A172 (cell line): Measurements from ENCODE around the gene RAD18. TPM values are rescaled to one million over a fixed set of nuclear protein-coding genes. Genes with fewer than 3 reads are reported as not detected.

Experiments used
- DNase-seq: peaks from one replicate; pipeline ENCODE4 v3.0.0-alpha.2; 2015; ENCODE audit warnings: low spot score
- total RNA-seq: library from RNA; depleted of rRNA; stranded (reverse); fragments of >200 nt; shearing (Covaris generic); gene quantifications from 2 replicates; pipeline ENCODE4 v1.2.3, GENCODE V29; 2014

RAD18 gene
- total RNA-seq, 1 experiment from 2014 or later = 112 TPM

- no peak for DNase-seq
Measured at GRCh38 chr3:8899876-8900460, 63.3 kb downstream of the RAD18 start.

- DNase-seq = no peak
Measured at GRCh38 chr3:8895829-8896228, 67.4 kb downstream of the RAD18 start.

DNA sequence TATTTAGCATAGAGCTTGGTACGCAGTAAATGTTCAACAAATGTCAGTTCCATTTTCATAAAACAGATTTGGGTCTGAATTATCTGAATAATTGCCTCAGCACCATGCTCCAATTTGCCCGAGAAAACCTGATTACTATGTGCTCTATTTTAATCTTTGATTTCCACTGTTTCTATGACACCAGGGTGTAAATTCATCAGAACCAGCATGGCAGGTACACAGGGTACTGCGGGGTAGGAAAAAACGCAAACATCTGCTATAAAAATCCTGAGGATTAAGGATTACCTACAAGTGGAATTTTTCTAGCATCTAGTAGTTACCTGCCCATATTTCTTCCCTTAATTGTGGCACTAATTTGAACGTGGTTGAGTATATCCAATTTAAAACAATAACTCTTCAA, 70.3 kb downstream of the RAD18 start:
- no peak for DNase-seq

GRCh38 chr3:8891774-8892173, 71.5 kb downstream of the RAD18 start:
- peak; percentile 90 for DNase-seq

GRCh38 chr3:8891303-8891702, 72.0 kb downstream of the RAD18 start:
- DNase-seq = no peak

DNA sequence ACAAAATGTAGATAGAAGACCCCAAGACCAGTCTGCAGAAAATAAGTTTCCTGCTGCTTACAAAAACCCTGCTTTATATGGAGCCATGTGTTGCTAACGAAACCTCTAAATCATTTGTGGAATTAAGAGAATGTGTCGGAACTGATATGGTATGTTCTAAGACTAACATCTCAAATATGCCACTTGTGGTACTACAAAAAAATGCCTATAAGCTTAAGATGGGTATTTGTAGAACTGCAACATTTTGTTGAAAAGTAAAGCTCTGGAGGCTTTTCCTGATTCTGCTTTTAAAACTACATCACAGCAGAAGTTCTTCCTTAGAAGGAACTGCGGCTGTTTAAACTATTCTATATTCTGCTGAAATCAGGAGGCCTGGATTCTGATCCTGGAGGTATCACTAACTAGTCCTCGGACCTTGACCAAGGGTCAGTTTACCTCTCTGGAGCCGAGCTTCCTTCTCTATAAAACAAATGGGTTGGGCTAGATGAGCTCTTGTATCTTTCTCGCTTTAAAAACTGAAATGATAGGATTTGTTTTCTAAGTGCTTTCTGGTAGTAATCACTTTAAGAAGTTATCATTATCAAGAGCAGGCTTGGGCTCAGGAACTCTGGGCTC, 74.9 kb downstream of the RAD18 start:
- peak; percentile 94 for DNase-seq

GRCh38 chr3:8887435-8888300, 75.6 kb downstream of the RAD18 start:
- DNase-seq = peak; percentile 65

GRCh38 chr3:8886546-8886945, 76.7 kb downstream of the RAD18 start:
- no peak for DNase-seq

DNA sequence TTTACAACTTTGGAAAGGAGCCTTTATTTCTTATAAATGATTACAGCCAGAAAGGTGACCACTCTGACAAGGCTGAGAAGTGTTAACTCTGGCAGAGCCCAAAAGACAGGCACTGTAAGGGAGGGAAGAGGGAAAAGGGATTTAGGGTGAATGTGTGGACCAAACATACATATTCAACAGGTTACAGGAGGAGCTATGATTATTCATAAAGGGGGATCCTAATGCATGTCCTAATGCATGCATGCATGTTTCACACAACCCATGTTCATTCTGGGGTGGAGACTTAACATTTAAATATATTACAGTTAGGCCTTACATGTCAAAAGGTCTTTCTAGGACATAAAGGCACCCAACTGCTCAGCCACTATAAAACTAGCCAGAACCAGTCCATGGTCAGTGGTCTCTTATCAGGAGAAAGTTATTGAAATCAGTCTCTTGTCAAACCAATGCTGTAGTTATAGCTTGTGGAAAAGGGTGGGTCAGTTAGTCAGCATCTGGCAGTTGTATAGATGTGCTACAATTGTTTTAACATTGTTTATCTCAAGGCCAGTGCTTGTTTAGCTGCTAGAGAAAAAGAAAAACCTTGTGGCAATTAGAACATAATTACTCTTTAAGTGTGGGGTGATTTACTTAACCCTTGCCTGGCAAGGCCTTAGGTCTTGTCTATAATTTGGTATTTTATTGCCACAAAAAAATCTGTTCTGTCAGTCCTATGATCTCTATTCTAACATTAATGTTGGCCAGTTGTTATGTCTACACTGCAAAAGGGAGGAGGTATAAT, 77.5 kb downstream of the RAD18 start:
- no peak for DNase-seq

- no peak for DNase-seq
Measured at GRCh38 chr3:8884630-8885290, 78.5 kb downstream of the RAD18 start.

DNA sequence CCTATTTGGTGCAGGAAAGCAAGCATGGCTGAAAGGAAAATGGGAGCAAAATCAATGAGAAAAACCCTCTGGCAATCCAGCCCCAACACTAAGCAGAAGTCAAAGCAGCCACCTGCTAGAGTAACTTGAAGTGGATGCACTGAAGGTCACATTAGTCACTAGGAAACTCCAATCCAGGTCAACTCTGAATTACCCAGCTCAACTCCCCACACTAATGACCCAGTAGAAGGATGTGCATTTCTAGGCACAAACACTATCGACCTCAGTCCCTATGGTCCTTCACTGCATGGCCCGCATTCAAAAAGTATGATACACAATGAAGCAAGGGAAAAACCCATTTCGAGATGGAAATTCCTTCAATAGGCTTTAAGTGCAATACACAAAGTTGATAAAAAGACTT, 80.6 kb downstream of the RAD18 start:
- DNase-seq = no peak

- DNase-seq = no peak
Measured at GRCh38 chr3:8882171-8882593, 81.1 kb downstream of the RAD18 start.

GRCh38 chr3:8879347-8879944, 83.8 kb downstream of the RAD18 start:
- no peak for DNase-seq

DNA sequence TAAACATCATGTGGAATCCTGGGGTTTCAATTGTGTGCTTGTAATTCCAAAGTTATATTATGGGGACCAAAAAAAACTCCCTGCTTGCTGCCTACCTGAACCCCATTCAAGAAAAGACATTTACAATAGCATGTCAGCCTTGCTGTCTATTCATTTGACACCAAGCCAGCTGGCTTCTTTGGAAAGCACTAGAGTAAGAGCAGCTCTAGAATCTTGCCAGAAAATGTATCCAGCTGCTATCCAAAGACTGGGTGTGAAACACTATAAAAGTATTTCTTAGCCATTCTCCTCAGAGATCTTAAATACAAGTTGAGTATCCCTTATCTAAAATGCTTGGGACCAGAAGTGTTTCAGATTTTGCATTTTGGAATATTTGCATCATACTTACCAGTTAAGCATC, 87.4 kb downstream of the RAD18 start:
- DNase-seq = no peak

DNA sequence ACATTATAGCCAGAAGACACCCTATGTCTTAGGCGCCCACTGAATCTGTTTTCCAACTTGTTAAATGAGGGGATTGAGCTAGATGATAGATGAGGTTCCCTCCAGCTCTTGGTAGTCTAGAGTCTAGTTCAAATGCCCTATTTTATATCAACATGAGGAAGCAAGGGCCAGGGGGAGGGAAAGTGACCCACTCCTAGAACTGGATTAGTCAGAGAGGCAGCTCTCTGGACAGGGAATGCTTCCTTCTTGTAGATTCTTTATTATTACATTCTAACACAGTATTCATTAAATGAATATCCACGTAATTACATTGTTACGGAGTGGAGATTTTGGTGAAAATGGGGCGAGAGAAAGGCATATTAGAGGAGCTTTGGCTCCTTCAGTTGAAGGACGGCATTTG, 89.5 kb downstream of the RAD18 start:
- peak; percentile 54 for DNase-seq

GRCh38 chr3:8872261-8872660, 91.0 kb downstream of the RAD18 start:
- no peak for DNase-seq

- DNase-seq = no peak
Measured at GRCh38 chr3:8871306-8871705, 92.0 kb downstream of the RAD18 start.

- DNase-seq = no peak
Measured at GRCh38 chr3:8870134-8870533, 93.1 kb downstream of the RAD18 start.

- peak; percentile 100 for DNase-seq
Measured at GRCh38 chr3:8869613-8870012, 93.7 kb downstream of the RAD18 start.

DNA sequence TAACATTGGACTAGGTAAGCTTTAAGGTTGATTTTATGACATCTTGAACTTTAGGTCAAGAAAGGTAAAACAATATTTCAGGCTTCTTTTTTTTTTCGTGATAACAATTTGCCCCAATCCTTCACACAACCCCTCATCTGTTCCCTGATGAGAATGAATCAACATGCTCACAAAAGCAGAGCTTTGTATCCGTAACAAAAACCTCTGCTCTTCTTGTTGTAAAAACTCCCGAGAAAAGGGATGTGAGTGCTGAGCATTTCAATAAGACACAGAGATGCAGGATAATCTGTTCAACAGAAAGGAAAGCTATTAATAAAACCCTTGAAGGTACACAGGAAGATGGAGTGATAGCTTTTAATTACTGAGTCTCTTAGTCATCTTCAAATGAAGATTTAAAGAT, 94.3 kb downstream of the RAD18 start:
- peak; percentile 63 for DNase-seq

DNA sequence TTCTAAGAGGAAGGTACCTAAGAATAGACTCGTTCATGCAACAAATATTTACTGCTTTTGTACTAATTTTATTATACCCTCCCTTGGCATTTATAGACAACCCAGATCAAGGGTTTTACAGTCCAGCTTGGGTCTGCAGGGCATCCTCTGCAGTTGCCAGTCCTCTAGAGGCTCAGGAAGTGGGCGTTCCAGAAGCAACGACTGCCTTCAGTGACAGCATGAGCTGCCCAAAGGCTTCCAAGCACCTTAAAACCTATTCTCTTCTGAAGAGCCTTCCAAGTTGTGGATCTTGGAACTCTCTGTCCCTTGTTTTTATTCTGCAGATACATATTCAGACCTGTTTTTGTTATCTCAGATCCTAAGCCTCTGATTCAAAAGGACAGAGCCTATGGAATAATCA, 95.6 kb downstream of the RAD18 start:
- DNase-seq = peak; percentile 54
